HG03469 (cell line): ENCODE data around the gene PDE6B.
"Not testable (repeated sequence)": the region's sequence is repeated elsewhere in the genome, so short reads cannot be mapped to it uniquely, and the experiment has no call there.

ENCODE experiments used
- ATAC-seq: cut with Tn5 transposase; IDR thresholded peaks from one replicate; pipeline ENCODE4 v1.9.1; 2021; ENCODE audit warnings: mild to moderate bottlenecking, moderate library complexity, moderate number of reproducible peaks; ENCODE audit not compliant: unreplicated experiment

PDE6B gene

DNA sequence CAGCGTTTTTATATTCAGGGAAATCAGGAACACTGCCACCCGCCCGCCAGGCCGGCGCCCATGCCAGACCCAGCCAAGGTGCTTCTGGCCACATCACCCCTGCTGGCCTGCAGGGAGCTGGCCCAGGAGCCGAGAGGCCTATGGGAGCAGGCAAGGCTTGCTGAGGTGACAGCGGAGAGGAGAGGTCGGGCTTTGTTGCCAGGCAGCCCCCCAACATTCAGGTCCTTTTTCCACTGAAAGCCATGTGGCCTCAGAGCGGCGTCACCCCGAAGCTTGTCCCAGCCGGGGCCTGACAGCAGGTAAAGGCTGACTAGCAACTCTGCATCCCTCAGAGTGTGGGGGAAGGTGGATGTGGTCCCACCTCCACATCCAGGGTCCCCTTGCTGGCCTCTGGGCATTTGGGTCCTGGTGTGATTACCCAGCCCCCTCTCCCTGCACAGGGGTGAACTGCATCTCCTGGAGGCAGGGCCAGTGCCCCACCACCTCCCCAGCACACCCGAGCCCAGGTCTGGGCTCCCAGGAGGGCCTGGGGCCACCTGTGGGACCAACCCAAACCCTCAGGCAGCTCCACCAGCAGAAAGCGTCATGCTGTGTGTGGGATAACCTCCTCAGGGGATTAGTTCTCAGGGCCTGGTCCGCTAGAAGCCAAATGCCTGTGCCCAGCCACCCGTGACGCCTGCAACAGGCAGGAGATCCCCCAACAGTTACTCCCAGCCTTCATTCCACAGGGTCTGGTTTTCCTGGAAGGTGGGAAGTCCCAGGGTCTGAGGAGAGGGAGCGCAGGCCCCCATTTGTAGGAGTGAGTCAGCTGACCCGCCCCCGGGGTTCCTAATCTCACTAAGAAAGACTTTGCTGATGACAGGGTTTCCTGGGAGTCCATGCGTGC is at the start of gene PDE6B:
PDE6B (plus strand) TSS at position 869 of the 886 bp plus-strand sequence. CDS start 54 bp downstream, outside the sequence.
- no peak for ATAC-seq

DNA sequence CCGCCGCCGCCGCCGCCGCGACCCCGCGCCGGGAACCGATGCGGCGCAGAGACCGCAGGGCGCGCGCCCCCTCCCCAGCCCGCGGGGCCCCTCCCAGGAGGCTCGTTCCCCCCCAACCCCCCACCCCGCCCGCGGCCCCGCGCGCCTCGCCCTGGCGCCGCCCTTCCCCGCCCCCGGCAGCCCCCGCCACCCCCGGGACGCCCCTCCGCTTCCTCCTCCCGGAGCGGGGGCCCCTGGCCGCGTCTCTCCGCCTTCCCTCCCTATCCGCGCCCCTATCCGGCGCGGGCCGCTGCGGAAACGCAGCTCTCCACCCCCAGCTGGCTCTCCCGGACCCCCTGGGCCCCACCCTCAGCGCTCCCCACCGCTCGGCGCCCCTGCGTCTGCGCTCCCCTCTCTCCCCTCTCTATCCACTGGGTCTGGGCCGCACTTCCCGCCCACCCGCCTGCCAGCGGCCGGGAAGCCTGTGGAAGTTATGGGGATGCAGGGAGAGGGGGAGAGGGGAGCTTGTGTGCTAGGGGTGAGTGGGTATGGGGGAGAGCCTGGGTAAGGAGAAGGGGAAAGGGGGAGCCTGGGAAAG is 49.0 kb upstream of the PDE6B start, which contains the start of gene TMEM271:
TMEM271 (minus strand) TSS at position 51 of the 577 bp plus-strand sequence. CDS start 233 bp downstream, outside the sequence.
- ATAC-seq = no peak

GRCh38 chr4:576991-577498 is 48.3 kb upstream of the PDE6B start:
- ATAC-seq = no peak

DNA sequence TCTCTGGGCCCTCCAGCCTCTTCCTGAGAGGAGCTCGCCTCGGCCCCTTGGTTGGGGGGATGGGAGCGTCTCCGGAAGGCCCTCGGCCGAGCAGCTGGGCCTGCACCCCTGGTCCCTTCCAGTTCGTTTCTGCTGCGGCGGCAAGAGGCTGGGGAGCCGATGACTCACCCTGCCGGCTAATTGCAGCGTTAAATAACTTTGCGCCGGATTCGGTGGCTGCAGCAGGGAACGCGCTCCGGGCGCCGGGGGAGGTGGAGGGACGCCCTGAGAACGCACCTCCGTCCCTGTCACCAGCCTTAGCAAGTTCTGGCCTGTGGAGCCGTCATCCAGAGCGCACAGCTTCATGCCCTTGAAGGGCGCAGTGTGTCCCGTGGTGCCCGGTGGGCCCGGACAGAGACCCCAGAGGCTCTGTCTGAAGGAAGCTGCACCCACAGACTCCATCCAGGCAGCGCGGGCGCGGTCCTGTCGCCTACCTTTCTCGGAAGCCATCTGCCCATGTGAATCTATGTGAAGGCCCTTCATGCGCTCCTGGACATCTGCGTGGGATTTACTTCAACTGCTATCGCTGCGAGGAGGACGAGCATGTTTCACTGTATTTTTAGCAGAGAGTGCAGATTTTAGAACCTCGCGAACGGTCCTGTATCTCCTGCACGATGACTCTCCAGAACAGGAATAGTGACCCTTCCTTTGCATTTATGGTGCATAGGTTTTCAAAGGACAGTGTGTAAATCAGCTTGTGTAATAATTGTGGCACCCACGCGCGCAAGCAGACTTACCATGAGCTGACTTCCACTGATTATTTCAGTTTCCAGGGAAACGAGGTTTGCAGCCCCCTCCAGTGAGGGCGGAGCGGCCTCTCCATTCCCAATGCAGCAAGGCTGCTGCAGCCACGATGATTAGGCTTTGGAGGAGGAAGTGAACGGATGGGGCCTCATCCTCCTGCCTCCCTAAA is 47.6 kb upstream of the PDE6B start:
- no peak for ATAC-seq

GRCh38 chr4:578451-579443 is 46.6 kb upstream of the PDE6B start:
- no peak for ATAC-seq

- ATAC-seq = no peak
Measured at GRCh38 chr4:579543-580175, 45.7 kb upstream of the PDE6B start.

DNA sequence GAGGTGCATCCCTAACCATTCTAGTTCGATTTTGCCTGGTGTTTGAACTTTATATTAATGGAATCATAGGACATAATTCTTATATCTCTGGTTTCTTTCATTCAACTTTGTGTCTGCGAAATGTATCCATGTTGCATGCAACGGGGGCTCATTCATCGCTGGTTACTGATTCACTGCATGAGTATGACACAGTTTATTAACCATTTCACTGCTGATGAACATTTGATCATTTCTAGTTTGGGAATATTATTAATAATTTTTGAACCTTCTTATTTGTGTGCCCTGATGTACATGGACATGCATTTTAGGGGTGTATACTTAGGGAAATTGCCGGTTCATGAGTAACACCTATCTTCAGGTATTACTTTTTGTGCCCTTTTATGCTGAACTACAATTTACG is 44.2 kb upstream of the PDE6B start:
- ATAC-seq = no peak

DNA sequence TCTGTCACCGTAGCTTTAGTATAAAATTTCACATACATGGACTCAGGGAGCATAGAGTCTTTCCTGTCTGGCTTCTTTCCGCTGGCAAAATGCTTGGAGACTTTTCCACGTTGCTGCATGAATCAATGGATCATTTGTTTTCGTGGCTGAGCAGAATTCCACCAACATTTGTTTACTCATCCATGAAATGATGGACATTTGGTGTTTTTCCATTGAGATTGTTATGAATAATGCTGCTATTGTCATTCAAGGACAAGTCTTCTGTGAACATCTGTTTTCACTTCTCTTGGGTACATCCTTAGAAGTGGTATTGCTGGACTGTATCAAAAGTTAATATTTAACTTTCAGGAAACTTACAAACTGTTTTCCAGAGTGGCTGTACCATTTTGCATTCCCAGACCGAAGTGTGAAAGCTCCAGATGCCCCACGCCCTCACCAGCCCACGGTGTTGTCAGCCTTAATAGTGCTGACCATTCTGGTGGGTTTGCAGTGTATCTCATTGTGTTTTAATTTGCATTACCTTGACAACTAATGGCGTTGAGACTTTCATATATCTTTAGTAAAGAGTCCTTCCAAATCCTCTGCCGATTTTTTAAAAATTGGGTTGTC is 43.5 kb upstream of the PDE6B start:
- ATAC-seq = no peak

DNA sequence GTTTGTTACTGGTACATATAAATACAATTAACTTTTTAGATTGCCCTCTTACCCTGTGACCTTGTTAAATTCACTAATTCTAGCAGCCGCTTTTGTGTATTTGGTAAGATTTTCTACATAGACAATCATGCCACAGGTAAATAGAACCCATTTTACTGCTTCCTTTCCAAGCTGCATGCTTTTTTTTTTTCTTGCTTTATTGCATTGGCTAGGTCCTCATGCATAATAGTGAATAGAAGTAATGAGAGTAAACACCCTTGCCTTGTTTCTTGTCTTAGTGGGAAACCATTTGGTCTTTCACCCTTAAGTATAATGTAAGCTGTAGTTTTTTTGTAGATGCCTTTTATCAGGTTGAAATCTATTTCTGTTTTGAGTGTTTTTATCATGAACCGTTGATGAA is 41.6 kb upstream of the PDE6B start:
- no peak for ATAC-seq

GRCh38 chr4:587671-588350 is 37.6 kb upstream of the PDE6B start:
- ATAC-seq = no peak

GRCh38 chr4:588351-588849 is 37.0 kb upstream of the PDE6B start:
- no peak for ATAC-seq

DNA sequence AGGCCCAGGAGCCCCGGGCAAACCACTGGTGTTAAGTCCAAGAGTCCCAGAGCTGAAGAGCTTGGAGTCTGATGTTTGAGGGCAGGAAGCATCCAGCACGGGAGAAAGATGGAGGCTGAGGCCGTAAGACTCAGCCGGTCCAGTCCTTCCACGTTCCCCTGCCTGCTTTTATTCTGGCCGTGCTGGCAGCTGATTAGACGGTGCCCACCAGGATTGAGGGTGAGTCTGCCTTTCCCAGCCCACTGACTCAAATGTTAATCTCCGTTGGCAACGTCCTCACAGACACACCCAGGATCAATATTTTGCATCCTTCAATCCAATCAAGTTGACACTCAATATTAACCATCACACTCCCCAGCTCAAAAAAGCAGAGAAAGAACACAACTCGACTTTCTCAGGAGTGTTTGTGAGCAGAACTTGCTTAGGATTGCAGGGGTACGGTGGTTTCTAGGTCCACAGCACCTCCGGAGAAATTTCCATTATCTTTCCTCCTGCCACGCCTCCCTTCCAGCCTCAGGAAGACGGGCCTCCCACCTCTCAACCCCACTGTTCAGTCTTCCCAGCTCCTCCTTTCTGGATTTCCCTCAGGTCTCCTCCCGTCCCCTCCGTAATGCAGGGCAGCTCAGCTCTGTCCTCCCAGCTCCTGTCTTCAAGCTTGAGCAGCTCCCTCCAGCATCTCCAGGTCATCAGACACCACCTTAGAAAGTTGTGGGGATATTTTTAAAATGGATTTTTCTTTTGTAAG is 36.0 kb upstream of the PDE6B start:
- no peak for ATAC-seq

DNA sequence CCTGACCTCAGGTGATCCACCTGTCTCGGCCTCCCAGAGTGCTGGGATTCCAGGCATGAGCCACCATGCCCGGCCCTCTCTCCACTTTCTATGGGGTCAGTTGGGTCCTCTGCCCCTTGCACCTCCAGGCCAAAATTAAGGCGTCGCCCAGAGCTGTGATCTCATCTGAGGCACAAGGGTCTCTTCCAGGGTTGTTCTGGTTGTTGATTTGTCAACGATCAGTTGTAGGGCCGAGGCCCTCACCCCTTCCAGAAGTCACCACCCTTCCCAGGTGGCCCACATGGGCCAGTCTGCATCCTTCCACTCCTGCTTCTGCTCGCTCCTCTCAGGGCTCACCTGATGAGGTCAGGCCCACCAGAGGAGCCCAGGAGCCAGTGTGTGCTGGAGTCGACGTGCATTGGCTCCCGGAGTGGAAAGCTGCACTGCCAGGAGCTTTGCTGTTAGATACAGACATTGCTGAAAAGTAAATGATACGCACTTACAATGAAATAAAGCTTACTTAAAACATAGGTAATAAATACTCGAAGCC is 35.0 kb upstream of the PDE6B start:
- ATAC-seq = no peak

DNA sequence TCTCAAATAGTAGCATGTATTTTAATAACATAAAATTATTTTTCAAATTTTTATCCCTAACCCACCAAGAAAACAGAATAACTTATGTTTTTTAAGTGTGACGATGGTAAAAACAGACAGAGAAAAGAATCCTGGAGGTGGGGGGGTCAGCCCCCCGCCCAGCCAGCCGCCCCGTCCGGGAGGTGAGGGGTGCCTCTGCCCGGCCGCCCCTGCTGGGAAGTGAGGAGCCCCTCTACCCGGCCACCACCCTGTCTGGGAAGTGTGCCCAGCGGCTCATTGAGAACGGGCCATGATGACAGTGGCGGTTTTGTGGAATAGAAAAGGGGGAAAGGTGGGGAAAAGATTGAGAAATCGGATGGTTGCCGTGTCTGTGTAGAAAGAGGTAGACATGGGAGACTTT is 33.2 kb upstream of the PDE6B start:
- ATAC-seq = not testable (repeated sequence)

DNA sequence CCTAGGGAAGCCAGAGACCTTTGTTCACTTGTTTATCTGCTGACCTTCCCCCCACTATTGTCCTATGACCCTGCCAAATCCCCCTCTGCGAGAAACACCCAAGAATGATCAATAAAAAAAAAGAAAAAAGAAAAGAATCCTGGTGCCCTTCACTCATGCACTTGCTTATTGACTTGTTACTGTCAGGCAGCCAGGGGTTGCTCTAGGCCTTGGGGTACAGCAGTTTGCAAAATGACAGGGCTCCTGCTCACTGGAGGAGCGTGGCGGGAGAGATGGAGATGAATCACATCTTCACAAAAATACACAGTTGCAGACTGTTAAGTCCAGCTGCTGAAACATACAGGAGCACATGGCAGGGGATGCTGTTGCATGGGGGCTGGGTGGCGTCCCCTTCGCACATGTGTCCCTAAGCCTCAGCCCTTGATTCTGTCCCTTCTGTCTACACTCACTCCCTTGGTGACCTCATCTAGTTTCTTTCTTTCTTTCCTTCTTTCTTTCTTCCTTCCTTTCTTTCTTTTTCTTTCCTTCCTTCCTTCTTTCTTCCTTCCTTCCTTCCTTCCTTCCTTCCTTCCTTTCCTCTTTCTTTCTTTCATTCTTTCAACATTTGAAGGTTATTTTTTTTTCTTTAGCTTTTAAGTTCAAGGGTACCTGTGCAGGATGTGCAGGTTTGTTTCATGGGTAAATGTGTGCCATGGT is 32.4 kb upstream of the PDE6B start:
- no peak for ATAC-seq

DNA sequence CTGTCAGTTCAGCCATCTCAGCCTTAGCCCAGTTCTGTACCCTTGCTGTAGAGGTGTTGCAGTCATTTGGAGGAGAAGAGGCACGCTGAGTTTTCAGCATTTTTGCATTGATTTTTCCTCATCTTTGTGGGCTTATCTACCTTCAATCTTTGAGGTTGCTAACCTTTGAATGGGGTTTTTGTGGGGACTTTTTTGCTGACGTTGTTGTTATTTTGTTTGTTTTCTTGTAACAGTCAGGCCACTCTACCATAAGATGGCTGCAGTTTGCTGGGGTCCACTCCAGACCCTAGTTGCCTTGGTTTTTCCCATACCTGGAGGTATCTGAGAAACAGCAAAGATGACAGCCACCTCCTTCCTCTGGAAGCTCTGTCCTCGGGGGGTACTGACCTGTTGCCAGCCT is 26.4 kb upstream of the PDE6B start:
- ATAC-seq = no peak
